KOPT-K1 (cell line): ENCODE data around the gene ATP1B3.

Experiments
- H3K27ac ChIP-seq: fragments of 200-600 bp; sonication (generic); 2 replicates; pipeline ENCODE4 v1.5.1; 2016; ENCODE audit warnings: antibody characterized with exemption, mild to moderate bottlenecking, low read depth, low read length; ENCODE audit not compliant: poor library complexity, severe bottlenecking
- H3K36me3 ChIP-seq: fragments of 200-600 bp; sonication (generic); 2 replicates; pipeline ENCODE4 v1.5.1; 2017; ENCODE audit warnings: antibody characterized with exemption, mild to moderate bottlenecking, low read length, moderate library complexity; ENCODE audit not compliant: insufficient read depth
- H3K9me3 ChIP-seq: fragments of 200-600 bp; sonication (generic); 2 replicates; pipeline ENCODE4 v1.5.1; 2017; ENCODE audit warnings: antibody characterized with exemption, low read length, mild to moderate bottlenecking; ENCODE audit not compliant: insufficient read depth, poor library complexity, severe bottlenecking

Gene ATP1B3

DNA sequence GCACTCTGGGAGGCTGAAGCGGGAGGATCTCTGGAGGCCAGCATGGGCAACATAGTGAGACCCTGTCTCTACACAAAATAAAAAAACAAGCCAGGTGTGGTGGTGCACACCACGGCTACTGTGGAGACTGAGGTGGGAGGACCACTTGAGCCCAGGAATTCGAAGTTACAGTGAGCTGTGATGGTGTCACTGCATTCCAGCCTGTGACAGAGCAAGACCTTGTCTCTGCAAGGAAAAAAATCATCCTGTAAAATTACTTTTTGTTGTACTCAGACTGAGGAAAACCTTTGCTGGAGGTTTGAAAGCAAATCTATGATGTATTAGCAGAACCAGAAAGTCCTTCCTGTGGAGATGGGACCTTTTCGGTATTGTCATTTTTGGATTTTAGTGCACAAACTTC is 63.3 kb downstream of the ATP1B3 start:
- Histone ChIP-seq H3K36me3 (no peaks in the 10 kb centered on the region), H3K27ac (no peak overlapping the region), H3K9me3 (no peaks in the 10 kb centered on the region)

DNA sequence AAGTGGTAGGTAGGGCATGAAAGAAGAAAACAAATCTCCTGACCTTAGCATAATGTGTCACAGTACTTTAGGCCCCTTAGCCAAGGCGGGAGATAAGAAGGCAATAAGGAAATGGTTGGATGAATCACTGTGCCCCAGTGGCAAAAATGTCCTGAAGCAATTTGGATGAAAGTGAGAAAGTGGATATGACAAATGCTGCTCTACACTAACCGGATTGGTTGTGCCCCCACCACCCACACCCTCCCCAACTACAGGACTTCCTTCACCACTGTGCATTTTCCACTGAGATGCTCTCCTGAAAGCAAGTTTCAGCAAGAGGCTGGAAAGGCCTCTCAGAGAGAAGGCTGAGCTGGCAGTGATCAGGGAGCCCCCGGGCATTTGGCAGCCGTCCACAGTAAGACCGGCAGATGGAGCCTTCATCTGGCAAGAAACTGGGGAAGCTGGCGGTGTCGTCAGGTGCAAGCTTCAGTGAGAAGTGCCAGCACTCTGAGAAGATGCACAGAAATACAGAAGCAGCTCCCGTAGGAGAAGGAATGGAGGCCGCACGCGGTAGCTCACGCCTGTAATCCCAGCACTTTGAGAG is 63.8 kb downstream of the ATP1B3 start:
- Histone ChIP-seq H3K9me3 (no peaks in the 10 kb centered on the region), H3K27ac (no peak overlapping the region), H3K36me3 (peaks cover under 1% of the 10 kb centered on the region)

DNA sequence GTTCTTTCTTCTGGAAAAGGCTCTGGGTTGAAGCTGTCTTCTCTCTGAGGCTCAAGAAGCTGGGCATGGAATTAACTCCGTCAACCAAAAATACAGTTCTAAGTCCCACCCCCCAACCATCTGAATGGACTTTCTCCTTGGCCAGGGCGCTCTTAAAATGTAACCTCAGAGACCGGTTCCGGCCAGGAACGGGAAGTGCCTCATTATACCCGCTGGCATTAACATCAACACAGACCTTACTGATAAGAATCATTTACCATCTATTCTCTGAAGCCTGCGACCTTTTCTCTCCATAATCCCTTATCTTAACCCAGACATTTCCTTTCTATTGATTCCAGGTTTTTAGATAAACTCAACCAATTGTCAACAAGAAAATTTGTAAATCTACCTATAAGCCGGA is 64.7 kb downstream of the ATP1B3 start:
- H3K9me3 ChIP-seq, result no peaks in the 10 kb centered on the region
- peaks cover 9% of the 10 kb centered on the region for H3K36me3 ChIP-seq
- no peak overlapping the region for H3K27ac ChIP-seq

DNA sequence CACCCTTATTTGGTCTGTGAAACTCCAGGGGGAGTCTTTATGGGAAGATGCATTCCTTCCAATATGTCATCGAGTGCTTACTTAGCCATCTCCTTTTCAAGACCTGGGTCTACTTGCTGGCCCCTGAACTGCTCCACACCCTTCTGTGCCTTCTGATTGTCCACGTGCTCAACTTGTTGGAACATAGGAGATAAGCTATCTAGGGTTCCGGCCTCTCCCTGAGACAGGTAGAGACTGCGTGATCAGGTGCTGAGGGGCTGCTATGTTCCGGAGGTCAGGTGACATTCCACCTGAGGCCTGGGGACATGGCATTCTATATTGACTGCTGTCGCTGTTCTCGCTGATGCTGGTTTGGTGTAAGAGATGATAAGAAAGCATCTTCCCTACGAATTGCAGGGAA is 65.6 kb downstream of the ATP1B3 start:
- H3K27ac ChIP-seq, result no peak overlapping the region
- no peaks in the 10 kb centered on the region for H3K9me3 ChIP-seq
- peaks cover 17% of the 10 kb centered on the region for H3K36me3 ChIP-seq

DNA sequence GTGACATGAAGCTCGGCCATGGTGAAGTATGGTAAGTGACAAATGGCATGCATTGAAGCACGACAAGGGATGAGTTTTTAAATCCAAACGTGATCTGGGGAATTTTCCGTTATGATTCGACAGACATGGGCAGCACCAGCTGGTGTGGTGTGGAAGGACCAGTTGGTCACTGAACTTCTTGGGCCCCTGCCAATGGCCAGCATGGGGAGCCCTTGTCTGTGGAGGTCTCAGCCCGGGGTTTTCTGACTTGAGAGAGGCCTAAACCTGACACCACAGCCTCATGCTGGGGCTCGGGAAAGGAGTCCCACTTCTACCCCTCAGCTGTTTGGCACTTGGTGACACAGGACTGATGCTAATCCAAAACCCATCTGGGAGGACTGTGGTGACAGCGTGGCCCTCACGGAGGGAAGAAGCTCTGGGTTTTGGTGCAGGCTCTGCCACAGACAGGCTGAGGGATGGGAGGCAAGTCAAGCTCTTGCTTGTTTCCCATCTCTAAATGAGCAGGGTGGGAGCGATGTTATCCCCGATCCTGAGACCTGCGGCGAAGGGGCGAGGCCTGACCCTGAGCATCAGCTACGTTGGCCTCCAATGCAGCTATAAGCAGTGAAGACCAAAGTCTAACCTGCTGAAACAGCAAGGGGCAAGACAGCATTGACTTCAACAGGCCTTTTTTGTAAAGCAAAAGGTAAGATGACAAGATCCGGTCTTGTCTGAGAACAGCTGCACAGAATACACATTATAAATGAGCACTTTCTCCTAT is 69.5 kb downstream of the ATP1B3 start:
- Histone ChIP-seq H3K27ac (no peak overlapping the region), H3K9me3 (no peaks in the 10 kb centered on the region), H3K36me3 (peaks cover 47% of the 10 kb centered on the region)

DNA sequence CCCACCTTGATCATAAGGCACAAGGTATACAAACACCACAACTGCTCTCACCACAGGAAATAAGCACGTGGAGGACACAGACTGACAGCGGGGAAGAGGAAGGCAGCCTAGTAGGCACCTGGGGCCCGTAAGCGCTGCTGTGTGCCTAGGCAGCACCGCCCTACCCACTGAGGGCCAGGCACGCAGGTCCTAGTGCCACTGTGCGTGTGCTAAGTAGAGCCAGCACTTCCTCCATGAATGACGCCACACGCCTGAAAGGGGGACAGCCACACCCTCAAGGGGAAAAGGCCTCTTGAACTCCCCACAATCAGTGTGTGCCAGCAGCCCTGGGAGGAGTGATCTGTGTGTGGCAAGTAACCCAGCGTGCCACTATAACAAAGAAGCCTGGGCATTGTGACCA is 73.0 kb downstream of the ATP1B3 start:
- Histone ChIP-seq H3K36me3 (peaks cover 81% of the 10 kb centered on the region), H3K9me3 (no peaks in the 10 kb centered on the region), H3K27ac (no peak overlapping the region)

DNA sequence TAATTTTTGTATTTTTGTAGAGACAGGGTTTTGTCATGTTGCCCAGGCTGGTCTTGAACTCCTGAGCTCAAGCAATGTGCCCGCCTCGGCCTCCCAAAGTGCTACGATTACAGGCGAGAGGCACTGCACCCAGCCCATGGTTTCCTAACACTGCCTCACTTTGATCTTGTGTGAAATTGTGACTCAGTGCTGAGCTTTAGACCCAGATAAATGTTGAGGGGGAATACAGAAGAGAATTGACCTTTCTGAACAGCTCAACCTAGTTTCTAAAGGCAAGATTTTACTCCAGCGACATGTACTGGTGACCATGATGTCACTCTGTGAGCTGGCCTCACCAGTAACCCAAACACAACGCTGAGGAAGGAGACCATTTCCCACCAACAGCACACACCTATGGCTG is 73.5 kb downstream of the ATP1B3 start:
- no peaks in the 10 kb centered on the region for H3K9me3 ChIP-seq
- no peak overlapping the region for H3K27ac ChIP-seq
- H3K36me3 ChIP-seq, result peaks cover 86% of the 10 kb centered on the region

DNA sequence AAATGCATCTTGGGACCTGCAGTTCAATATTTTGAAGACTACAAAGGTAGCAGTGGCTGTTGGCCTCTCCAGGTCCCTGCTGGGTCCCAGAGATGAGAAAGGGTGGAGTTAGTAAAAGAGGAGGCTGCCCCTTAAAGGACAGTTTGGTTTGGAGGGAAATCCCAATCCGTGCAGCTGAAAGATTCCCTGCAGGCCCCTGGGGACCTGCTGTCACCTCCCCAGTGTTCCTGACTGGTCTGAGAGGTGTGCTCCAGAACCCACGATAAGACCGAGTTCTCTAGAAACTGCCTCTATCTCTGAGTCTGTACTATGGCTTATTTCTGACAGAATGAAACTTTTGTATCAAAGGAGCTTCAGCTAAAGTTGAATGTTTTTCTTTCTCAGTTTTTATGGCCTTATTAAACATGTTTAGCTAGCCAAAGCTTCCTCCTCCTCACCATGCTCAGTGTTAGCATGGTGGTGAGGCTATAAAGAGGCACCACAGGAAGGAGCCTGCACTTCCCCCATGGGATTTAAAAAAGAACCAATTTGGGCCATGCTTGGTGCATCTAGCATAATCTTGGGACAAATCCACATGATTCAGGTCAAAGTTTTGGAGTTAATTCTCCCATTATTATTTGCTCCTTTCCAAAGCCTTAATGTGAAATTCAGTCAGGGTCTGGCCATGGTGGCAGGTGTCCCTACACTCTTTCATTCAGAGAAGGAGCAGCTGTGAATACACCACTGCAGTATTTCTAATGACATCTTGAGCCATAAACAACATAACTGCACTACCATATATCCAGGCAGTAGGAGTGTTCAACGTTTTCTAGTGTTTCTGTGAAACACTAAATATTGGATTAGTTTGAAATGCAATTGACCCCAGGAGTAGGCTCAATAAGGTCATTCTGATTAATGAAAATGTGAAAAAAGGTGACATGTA is 74.4 kb downstream of the ATP1B3 start:
- Histone ChIP-seq H3K36me3 (peaks cover 80% of the 10 kb centered on the region), H3K27ac (no peak overlapping the region)

DNA sequence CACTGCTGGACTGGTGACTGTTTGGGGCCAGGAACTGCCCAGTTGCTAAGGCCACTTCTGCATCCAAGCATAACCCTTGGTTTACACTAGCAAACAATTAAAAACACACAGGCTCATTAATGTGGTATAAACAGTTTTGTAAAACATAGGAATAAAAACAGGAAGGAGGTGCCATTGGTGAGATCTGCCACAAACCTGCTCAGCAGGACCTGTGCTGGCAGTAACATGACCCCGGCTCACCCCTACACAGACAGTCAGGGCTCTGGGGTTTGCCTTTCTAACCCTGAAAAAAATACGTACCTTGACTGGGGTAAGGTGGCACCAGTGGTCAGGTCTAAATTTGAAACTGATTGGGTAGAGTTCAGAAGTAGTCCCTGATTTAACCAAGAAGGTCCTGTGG is 76.2 kb downstream of the ATP1B3 start:
- H3K36me3 ChIP-seq, result peaks cover 78% of the 10 kb centered on the region
- no peaks in the 10 kb centered on the region for H3K9me3 ChIP-seq
- H3K27ac ChIP-seq, result no peak overlapping the region

More for the DNA sequence above, 74.4 kb downstream of the ATP1B3 start:
- H3K9me3 ChIP-seq, result no peaks in the 10 kb centered on the region

DNA sequence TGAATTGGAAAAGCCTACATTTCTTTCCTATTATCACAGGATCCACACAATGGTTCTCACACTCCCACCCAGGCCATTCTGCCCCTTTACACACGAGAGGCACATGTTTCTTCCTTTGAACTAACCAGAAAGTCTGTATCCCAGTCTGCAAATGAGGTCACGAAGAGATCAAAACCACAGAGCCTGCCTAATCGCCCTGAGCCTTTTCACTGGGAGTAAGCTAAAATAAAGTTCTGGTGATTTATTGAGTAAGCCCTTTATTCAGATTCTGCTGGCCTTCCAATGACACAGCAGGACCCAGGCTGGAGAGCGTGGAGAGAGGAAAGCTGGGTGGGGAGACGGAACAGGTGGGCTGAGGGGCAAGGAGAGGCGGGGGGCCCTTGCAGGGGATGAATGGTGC is 78.7 kb downstream of the ATP1B3 start:
- no peaks in the 10 kb centered on the region for H3K9me3 ChIP-seq
- H3K27ac ChIP-seq, result peak overlapping the region; percentile 68
- H3K36me3 ChIP-seq, result peaks cover 88% of the 10 kb centered on the region

DNA sequence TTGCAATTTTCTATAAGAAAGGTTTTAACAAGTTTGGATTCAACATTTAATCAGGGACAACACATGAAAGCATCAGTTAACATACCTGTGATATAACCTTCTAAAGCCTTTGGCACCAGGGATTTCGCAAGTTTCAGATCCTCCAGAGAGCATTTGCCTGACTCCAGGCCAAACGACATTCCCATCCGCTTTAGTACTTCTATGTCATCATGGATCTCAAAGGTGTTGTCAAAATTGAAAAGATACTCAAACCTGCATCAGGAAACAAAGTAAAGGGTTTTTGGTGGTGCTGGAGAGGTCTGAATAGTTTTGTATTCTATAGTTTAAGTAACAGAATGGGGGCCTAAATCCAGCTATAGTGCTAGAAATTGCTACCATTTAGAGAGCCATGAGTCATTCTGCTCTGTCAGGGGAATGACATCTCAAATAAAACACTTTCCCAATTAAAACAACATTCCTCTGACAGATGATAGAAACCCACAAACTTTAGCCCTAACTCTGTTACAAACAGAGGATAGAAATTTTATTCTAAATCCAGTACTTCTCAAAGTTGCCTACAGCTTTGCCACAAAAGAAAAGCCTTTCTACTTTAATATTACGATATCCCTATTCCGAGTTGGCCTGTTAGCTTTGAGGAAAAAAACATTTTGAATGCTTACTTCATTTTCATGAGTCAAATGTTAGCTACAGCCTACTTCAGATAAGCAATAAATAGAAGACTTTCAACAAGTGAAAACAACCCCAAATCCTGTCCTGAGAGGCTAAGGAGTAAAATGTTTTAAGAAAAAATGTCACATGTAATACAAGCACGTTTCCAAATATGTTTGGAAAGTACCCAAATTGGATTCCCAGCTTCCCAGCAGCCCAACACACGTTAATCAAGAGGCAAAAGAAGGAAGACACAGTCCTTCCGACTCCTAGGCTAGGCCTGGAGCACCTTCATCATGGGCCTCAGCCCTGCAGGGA is 83.4 kb downstream of the ATP1B3 start:
- no peak overlapping the region for H3K27ac ChIP-seq
- peaks cover 89% of the 10 kb centered on the region for H3K36me3 ChIP-seq
- H3K9me3 ChIP-seq, result no peaks in the 10 kb centered on the region

DNA sequence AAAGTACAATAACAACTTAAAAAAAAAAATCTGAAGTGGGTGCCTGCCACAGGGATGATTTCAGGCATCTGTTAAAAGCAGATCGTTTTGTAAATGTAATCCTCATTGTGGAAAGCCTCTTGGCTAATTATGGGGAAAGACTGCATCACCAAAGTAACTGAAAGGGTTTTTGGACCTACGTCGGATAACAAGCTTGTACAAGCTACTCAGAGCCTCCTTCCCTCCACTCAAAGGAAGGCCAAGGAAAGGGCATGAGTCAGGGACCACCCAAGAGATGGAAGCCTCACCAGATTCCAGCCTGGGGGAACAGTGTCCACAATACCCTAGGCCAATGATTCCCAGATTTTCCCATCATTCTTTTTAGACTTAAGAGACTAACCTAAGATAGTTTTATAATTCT is 84.3 kb downstream of the ATP1B3 start:
- no peak overlapping the region for H3K27ac ChIP-seq
- H3K36me3 ChIP-seq, result peaks cover 97% of the 10 kb centered on the region
- no peaks in the 10 kb centered on the region for H3K9me3 ChIP-seq

DNA sequence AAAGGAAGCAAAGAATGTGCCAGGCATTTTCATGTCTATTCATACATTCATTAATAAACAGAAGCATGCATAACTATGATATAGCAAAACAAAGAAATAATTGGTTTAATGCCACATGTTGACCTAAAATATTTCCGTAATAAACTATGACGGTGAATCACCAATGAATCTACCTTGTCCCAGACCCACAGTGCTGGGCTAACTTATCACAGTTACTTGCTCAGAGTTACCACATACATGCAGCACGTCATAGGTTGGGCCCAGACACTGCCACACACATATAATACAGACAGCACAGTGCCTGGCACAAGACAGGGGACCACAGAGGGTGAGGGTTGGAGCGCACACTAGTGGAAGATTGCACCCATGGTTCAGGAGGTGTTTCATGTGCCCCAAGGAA is 86.9 kb downstream of the ATP1B3 start:
- peaks cover 97% of the 10 kb centered on the region for H3K36me3 ChIP-seq

DNA sequence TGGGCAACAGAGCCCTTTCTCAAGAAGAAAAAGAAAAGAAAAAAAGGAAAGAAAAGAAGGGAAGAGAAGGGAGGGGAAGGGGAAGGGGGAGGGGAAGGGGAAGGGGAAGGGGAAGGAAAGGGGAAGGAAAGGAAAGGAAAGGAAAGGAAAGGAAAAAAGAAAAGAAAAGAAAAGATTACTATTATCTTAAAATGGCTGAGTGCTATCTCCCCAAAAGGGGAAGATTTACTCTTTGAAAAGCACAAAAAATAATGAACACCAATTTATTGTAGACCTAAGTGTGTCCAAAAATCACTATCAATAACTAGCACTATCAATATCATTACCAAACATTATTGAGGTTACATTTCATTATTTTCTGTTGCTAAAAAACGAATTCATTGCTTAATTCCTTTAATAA is 89.0 kb downstream of the ATP1B3 start:
- Histone ChIP-seq H3K36me3 (peaks cover 89% of the 10 kb centered on the region), H3K27ac (no peak overlapping the region), H3K9me3 (no peaks in the 10 kb centered on the region)

More for the DNA sequence above, 86.9 kb downstream of the ATP1B3 start:
- H3K27ac ChIP-seq, result no peak overlapping the region
- H3K9me3 ChIP-seq, result no peaks in the 10 kb centered on the region
